Aorta (tissue), 5 donors: ENCODE data around the gene ACSL3. TPM values are rescaled to one million over a fixed set of nuclear protein-coding genes. Genes with fewer than 3 reads are reported as not detected.

ENCODE experiments used
- ATAC-seq: fragments of 200-7000 bp; cut with Tn5 transposase; one replicate; pipeline ENCODE4 v1.9.1; 2022; ENCODE audit warnings: moderate library complexity; ENCODE audit not compliant: low FRiP score
- DNase-seq, 2 donors: peaks; one replicate each; pipeline ENCODE4 v3.0.0-alpha.2; 2020
- H3K27ac ChIP-seq, 2 donors: one replicate each; pipeline ENCODE4 v1.5.1; 2013; ENCODE audit warnings: low read length in 2 of 2, mild to moderate bottlenecking in 2 of 2, moderate library complexity in 2 of 2, control low read depth in 1 of 2, inconsistent platforms in 1 of 2, low read depth in 1 of 2
- H3K27me3 ChIP-seq, 2 donors: one replicate each; pipeline ENCODE4 v1.6.1; 2013; ENCODE audit warnings: control low read depth in 1 of 2, low read length in 1 of 2, mild to moderate bottlenecking in 1 of 2, moderate library complexity in 1 of 2; ENCODE audit not compliant: insufficient read depth in 2 of 2, control insufficient read depth in 1 of 2
- H3K36me3 ChIP-seq, 2 donors: one replicate each; pipeline ENCODE4 v1.6.1; 2013; ENCODE audit warnings: control low read depth in 1 of 2, low read length in 1 of 2, mild to moderate bottlenecking in 1 of 2; ENCODE audit not compliant: insufficient read depth in 2 of 2, control insufficient read depth in 1 of 2
- H3K4me1 ChIP-seq, 2 donors: one replicate each; pipeline ENCODE4 v1.6.1; 2013; ENCODE audit warnings: low read length in 2 of 2, control low read depth in 1 of 2, mild to moderate bottlenecking in 1 of 2, moderate library complexity in 1 of 2; ENCODE audit not compliant: insufficient read depth in 2 of 2, control insufficient read depth in 1 of 2
- H3K4me3 ChIP-seq, 2 donors: one replicate each; pipeline ENCODE4 v1.5.1; 2013; ENCODE audit warnings: low read length in 2 of 2, control low read depth in 1 of 2, mild to moderate bottlenecking in 1 of 2
- H3K9me3 ChIP-seq: one replicate; pipeline ENCODE4 v1.6.1; 2013; ENCODE audit warnings: mild to moderate bottlenecking, low read length; ENCODE audit not compliant: control insufficient read depth
- WGBS, 2 donors: extraction: QIAGEN DNeasy Blood & Tissue Kit; methylation state at CpG; one replicate each; pipeline ENCODE4 v1.1.7; 2013; 5-methylcytosine and 5-hydroxymethylcytosine counted together
- intact Hi-C, 2 donors: fragments of 100-400 bp; cut with DNase I; formaldehyde crosslinking; loops; one replicate each; pipeline versions ENCODE4 v1.14.2 to v1.15.0; 2022
- polyA plus RNA-seq, 2 donors: library from polyadenylated mRNA; stranded (reverse); fragments of 200-250 nt; gene quantifications; one replicate each; pipeline ENCODE4 v1.2.3, GENCODE V29; 2013
- total RNA-seq, 2 donors: library from RNA; stranded (reverse); fragmentation: NEBNext Ultra II Directional; extraction: Animal tissue kit (Norgen Biotek cat#: 25700); gene quantifications; one replicate each; pipeline ENCODE4 v1.2.1, GENCODE V29; 2021
- donor health status: healthy with polysubstance abuse.
- donor health status: Bipolar disorder and iron deficiency.
- donor health status: DM: no; HTN: no; CAD: no.
- donor health status: DM: no; HTN: no; CAD: no.
- donor health status: DM: yes; HTN: yes; CAD: no.

Gene ACSL3
- total and polyA plus RNA-seq, 4 donors = 14.0 to 69.0 (median 52.9) TPM

DNA sequence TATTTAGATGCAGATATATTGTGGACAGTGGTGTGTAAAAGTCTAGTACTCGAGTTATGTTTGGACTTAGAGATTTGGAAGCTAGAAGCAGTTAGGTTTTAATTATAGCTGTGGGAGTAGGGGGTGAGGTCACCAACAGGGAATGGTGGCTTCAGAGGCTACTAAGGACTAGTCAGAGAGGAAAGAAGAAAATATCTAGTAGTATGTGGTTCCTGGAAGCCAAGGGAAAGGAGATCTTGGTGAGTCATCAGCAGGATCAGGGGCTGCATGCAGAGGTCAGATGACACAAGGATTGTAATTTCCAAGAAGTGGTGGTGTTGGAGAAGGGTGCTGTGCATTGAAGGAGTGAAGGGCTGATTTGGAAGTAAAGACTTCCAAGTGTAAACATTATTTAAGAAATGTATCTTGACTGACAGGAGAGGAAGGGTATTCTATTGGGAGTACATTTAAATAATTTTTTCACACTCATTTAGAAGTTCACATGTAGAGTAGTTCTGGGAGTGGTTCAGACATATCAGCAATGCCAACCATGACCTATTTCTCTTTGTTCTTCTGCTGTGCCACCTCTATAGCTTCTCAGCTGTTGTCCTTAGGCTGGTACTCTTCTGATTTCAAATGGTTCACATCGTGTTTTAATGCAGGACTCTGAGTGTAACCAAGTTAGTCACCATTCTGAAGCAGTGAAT is 59.1 kb downstream of the ACSL3 start:
- intact Hi-C loops = no loop called here
- WGBS, 2 donors = 42 to 46% methylated on average over 2 of the region's 2 CpGs
- H3K4me3 ChIP-seq = no peak overlapping the region

DNA sequence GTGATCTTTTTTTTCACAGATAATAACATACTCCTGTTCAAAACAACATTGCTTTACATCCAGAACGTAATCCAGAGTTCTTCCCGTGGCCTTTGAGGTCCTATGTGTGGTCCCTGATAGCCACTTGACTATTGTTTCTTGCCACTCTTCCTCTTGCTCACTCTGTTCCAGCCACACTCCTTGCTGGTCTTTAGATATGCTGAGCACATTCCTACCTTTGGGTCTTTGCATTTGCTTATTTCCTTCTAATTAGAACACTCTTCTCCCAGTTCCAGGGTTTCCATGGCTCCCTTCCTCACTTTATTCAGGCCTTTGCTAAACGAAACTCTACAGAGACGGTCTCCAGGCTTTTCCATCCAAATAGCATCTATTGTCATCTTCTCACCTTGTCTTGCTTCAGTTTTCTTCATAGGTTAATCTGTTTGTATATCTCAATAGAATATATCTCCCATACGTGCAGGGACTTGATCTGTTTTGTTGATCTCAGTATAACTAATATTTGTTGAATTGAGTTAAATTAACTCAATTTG is 59.9 kb downstream of the ACSL3 start:
- ATAC-seq = no peak
- DNase-seq = no peak
- H3K9me3 ChIP-seq = no peaks in the 10 kb centered on the region
- intact Hi-C loops = no loop called here
- peaks cover 7% of the 10 kb centered on the region in 2 donors for H3K36me3 ChIP-seq
- 87 to 88% methylated on average over 5 of the region's 5 CpGs for WGBS, 2 donors
- peaks cover 0 to 3% of the 10 kb centered on the region in 2 donors for H3K4me1 ChIP-seq
- H3K4me3 ChIP-seq = no peak overlapping the region
- no peak overlapping the region for H3K27ac ChIP-seq
- no peaks in the 10 kb centered on the region for H3K27me3 ChIP-seq

More for the DNA sequence above, 59.1 kb downstream of the ACSL3 start:
- Histone ChIP-seq H3K27ac (no peak overlapping the region), H3K36me3 (peaks cover 7% of the 10 kb centered on the region in 2 donors), H3K4me1 (peaks cover 1 to 3% of the 10 kb centered on the region in 2 donors), H3K9me3 (no peaks in the 10 kb centered on the region), H3K27me3 (no peaks in the 10 kb centered on the region)
- DNase-seq (peak in 1 of 2 donors; percentile 48), ATAC-seq (peak; percentile 48)

DNA sequence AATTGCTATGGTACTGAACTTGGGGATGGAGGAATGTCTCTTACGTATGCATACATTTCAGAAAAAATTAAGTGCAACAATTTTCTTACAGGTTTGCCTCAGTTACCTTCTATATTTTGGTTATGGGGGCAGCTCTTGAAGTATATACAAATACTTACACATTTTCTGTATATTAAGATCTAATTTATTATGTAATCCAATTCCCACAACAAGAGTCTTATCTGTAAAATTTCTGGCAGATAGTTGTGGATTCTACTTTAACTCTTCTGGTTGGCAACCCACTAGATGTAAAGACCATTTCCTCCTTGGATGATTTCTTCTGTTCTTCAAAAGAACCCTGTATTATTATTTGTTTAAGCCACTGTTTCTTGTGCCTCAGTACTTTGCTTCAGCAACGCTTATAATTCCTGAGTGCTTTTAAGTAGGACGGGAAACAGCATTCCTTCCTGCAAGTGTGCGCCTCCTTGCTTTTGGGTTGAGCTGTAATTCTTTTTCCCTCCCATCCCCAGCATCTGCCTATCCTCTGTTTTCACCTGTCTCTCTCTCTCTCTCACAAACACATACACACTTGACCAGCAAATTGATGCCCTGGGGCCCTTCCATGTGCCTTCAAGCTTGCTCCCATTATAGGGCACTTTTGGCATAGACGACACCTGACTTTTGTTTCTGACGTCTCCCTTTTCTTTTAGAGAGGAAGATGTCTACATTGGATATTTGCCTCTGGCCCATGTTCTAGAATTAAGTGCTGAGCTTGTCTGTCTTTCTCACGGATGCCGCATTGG is 61.4 kb downstream of the ACSL3 start:
- H3K4me3 ChIP-seq = no peak overlapping the region
- no peak overlapping the region for H3K27ac ChIP-seq
- H3K36me3 ChIP-seq = peaks cover 7% of the 10 kb centered on the region in 2 donors
- intact Hi-C loops = no loop called here
- ATAC-seq = no peak
- no peaks in the 10 kb centered on the region for H3K4me1 ChIP-seq
- no peak for DNase-seq
- no peaks in the 10 kb centered on the region for H3K27me3 ChIP-seq
- H3K9me3 ChIP-seq = no peaks in the 10 kb centered on the region
- WGBS, 2 donors = 78 to 81% methylated on average over 8 of the region's 8 CpGs

DNA sequence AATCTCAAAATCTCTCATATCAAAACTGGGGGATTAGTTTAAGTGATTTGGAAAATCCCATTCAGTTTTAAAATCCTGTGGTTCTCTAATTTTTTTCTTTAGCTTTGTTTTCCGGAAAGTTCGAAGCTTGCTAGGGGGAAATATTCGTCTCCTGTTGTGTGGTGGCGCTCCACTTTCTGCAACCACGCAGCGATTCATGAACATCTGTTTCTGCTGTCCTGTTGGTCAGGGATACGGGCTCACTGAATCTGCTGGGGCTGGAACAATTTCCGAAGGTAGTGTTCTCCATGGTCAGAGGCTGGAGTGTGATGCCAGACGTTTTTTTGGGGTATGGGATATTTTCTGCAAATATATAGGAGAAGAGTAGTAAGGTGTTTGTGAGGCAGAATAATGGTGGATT is 66.1 kb downstream of the ACSL3 start:
- ATAC-seq (no peak), DNase-seq (no peak)
- H3K27ac ChIP-seq = no peak overlapping the region
- WGBS, 2 donors = 91 to 94% methylated on average over 9 of the region's 9 CpGs
- H3K27me3 ChIP-seq = no peaks in the 10 kb centered on the region
- H3K4me1 ChIP-seq = no peaks in the 10 kb centered on the region
- no peak overlapping the region for H3K4me3 ChIP-seq
- no peaks in the 10 kb centered on the region for H3K9me3 ChIP-seq
- intact Hi-C loops = no loop called here
- H3K36me3 ChIP-seq = peaks cover 4 to 9% of the 10 kb centered on the region in 2 donors

DNA sequence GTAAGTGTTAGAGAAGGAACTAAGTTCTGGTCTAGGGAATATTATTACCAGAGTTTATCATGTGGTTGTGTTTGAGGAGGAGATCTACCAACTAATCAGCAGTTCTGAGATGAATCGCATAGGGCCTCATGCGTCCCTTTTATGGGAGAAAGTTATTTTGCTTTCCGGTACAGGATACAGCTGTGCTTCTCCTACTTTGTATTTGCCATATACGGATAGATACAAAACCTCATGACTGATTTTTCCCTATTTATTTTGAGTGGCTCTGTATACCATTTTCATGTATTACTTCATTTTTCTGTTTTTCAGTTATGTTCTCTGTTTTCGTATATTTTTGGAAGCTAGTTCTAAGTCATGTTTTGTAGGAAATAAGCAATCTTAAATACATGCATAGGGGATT is 66.8 kb downstream of the ACSL3 start:
- ATAC-seq = no peak
- H3K4me1 ChIP-seq = no peaks in the 10 kb centered on the region
- H3K4me3 ChIP-seq = no peak overlapping the region
- H3K36me3 ChIP-seq = peaks cover 0 to 6% of the 10 kb centered on the region in 2 donors
- no peak overlapping the region for H3K27ac ChIP-seq
- 68 to 74% methylated on average over 5 of the region's 5 CpGs for WGBS, 2 donors
- H3K9me3 ChIP-seq = no peaks in the 10 kb centered on the region
- intact Hi-C loops = no loop called here
- H3K27me3 ChIP-seq = no peaks in the 10 kb centered on the region
- DNase-seq = no peak

DNA sequence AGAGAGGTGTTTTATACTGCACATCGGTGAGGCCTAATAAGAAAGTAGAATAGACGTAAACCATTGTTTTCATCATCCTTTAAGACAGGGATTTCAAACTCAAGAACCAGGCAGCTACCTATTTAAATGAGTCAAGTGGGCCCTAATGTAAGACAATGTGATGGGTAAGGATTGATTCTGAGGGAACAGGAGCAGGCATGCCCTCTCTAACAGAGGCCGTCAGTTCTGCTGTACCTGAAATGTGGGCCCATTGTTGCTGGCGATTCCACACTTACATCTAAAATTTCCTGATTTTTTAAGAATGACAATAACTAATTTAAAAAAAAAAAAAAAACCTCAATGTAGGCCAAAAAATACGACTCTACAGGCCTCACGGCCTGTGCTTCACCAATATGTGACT is 67.5 kb downstream of the ACSL3 start:
- intact Hi-C loops = no loop called here
- peaks cover 0 to 7% of the 10 kb centered on the region in 2 donors for H3K36me3 ChIP-seq
- WGBS, 2 donors = 84 to 89% methylated on average over 6 of the region's 6 CpGs

DNA sequence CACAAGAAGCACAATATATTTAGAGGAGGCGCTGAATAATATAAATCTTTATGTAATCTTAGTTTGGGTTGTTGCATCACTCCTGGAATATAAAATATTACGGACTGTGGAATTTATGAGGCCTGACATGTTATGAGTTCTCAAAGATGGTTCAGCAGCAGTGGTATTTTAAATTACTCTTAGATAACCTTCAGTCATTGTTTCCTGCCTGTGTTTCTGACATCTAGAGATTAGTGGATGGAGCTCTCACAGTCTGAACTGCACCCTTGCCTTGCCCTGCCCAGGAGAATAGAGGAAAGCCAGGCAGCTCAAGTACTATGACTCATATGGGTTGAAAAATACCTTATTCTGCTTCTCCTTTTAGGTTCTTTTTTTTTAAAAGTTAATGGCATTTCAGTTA is 70.0 kb downstream of the ACSL3 start:
- DNase-seq = no peak
- peaks cover 0 to 13% of the 10 kb centered on the region in 2 donors for H3K36me3 ChIP-seq
- no peaks in the 10 kb centered on the region for H3K9me3 ChIP-seq
- H3K27me3 ChIP-seq = no peaks in the 10 kb centered on the region
- H3K4me1 ChIP-seq = peaks cover 3 to 4% of the 10 kb centered on the region in 2 donors
- 82 to 83% methylated on average over 2 of the region's 2 CpGs for WGBS, 2 donors
- intact Hi-C loops = no loop called here
- no peak overlapping the region for H3K27ac ChIP-seq
- no peak overlapping the region for H3K4me3 ChIP-seq
- no peak for ATAC-seq

More for the DNA sequence above, 67.5 kb downstream of the ACSL3 start:
- Histone ChIP-seq H3K4me3 (no peak overlapping the region), H3K27ac (no peak overlapping the region), H3K27me3 (no peaks in the 10 kb centered on the region), H3K9me3 (no peaks in the 10 kb centered on the region), H3K4me1 (peaks cover 0 to under 1% of the 10 kb centered on the region in 2 donors)
- ATAC-seq = no peak
- no peak for DNase-seq

DNA sequence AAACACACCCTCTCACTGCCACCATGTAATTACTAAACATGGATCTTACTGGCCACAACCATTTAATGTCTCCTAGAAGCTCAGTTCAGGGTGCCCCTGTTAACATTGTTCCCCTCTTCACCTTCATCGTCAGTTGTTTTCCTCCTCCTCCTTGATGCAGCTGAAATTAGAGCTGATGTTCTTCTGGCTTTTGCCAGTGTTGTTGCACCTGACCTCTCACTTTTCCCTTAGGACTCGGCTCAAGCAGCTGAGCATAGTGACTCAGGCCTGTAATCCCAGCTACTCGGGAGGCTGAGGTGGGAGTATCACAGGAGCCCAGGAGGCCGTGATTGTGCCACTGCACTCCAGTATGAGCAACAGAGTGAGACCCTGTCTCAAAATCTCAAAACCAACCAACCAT is 70.8 kb downstream of the ACSL3 start:
- 95% methylated on average over 4 of the region's 4 CpGs for WGBS, 2 donors
- no peaks in the 10 kb centered on the region for H3K27me3 ChIP-seq
- H3K27ac ChIP-seq = no peak overlapping the region
- no peak for DNase-seq
- no peak for ATAC-seq
- H3K4me1 ChIP-seq = peaks cover 3 to 4% of the 10 kb centered on the region in 2 donors
- intact Hi-C loops = no loop called here
- no peaks in the 10 kb centered on the region for H3K9me3 ChIP-seq
- H3K4me3 ChIP-seq = no peak overlapping the region
- H3K36me3 ChIP-seq = peaks cover 0 to 13% of the 10 kb centered on the region in 2 donors
